ENCODE data around the gene CRPPA. TPM values are rescaled to one million over a fixed set of nuclear protein-coding genes. Genes with fewer than 3 reads are reported as not detected.
"Not testable (repeated sequence)": the region's sequence is repeated elsewhere in the genome, so short reads cannot be mapped to it uniquely, and the experiment has no call there.

CRPPA gene
- total RNA-seq, 1 donor from 2014 or later = 1.3 TPM

DNA sequence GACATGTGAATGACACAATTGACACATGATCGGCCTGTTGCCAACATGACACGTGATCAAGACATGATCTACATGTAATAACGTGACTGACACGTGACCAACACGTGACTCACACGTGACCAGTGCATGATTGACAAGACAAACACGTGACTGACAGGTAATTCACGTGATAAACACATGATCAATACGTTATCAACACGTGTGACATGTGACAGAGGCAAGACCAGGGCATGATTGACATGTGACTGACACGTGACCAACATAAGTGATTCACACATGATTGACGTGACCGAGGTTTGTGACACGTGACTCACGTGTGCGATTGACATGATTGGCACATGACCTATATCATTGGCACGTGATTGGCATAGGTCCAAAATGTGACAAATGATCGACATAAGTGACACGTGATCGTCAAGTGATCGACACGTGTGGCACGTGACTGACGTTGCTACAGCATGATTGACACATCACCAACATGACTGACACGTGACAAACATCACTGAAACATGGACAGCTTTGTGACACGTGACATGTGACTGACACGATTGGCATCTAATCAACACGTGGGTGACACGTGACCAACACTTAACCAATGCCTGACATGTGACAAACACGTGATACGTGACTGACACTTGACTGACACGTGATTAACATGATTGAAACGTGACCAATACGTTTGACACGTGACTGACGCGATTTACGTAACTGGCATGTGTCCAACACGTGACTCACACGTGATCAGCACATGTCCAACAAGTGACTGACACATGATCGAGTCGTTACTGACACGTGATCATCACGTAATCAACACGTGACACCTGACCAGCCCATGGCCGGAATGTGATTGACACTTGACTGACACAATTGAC lies 23.0 kb downstream of the CRPPA start:
- Mint-ChIP-seq H3K4me3 (no peak overlapping the region), H3K36me3 (ENCODE audit: low read depth) (peaks cover 7% of the 10 kb centered on the region), H3K27me3 (no peaks in the 10 kb centered on the region), H3K9me3 (peaks cover 31% of the 10 kb centered on the region), H3K27ac (no peak overlapping the region), H3K4me1 (no peaks in the 10 kb centered on the region)
- DNase-seq = no peak
- intact Hi-C loops (cut with micrococcal nuclease) = no loop called here

DNA sequence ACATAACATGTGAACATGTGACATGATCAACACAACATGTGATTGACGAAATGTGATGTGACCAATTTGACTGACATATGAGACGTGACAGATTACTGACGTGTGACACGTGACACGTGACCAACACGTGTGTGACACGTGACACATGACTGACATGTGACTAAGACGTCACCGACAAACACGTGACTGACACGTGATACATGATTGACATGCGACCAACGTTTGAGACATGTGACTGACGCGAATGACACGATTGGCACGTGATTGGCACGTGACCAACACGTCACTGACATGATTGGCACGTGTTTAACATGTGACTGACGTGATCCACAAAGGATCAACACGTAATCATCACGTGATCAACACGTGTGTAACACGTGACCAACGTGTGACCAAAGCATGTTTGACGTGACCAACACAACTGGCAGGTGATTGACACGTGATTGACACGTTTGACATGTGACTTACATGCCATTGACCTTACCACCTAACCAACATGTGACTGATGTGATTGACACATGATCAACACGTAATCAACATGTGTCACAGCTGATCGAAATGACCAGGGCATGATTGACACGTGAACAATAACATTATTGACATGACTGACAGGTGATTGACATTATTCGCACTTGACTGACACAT lies 23.7 kb downstream of the CRPPA start:
- no peaks in the 10 kb centered on the region for H3K4me1 Mint-ChIP-seq
- no peaks in the 10 kb centered on the region for H3K27me3 Mint-ChIP-seq
- no peak overlapping the region for H3K27ac Mint-ChIP-seq
- no peak overlapping the region for H3K4me3 Mint-ChIP-seq
- peaks cover 7% of the 10 kb centered on the region for H3K36me3 Mint-ChIP-seq (ENCODE audit: low read depth)
- no peak for DNase-seq
- intact Hi-C loops (cut with micrococcal nuclease) = no loop called here
- H3K9me3 Mint-ChIP-seq = peaks cover 34% of the 10 kb centered on the region

DNA sequence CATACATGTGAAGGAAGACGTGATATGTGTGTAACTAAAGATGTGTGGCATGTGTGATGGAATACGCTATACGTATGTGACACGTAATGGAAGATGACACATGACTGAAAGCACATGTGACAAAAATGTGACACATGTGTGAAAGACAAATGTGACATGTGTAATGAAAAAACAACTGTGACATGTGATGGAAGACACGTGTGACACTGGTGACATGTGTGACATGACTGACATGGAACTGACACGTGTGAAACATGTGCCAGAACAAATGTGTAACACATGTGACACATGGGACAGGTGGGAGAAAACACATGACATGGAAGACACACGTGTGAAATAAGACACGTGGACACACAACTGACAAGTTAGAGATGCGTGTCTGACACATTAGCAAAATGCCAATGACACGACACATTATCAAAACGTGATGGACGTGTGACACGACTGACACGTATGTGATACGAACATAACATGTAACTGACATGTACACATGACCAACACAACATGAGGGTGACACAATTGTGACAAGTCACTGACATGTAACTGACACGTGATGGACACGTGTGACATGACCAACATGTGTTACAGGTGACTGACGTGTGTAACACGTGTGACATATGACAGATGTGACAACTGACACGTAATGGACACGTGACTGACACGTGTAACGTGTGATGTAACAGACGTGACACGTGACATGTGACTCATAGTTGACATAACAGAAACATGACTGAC lies 24.4 kb downstream of the CRPPA start:
- H3K4me3 Mint-ChIP-seq = no peak overlapping the region
- H3K27me3 Mint-ChIP-seq = no peaks in the 10 kb centered on the region
- H3K4me1 Mint-ChIP-seq = no peaks in the 10 kb centered on the region
- H3K27ac Mint-ChIP-seq = no peak overlapping the region
- H3K36me3 Mint-ChIP-seq (ENCODE audit: low read depth) = peaks cover 7% of the 10 kb centered on the region
- H3K9me3 Mint-ChIP-seq = peaks cover 27% of the 10 kb centered on the region
- intact Hi-C loops (cut with micrococcal nuclease) = no loop called here
- DNase-seq = no peak

DNA sequence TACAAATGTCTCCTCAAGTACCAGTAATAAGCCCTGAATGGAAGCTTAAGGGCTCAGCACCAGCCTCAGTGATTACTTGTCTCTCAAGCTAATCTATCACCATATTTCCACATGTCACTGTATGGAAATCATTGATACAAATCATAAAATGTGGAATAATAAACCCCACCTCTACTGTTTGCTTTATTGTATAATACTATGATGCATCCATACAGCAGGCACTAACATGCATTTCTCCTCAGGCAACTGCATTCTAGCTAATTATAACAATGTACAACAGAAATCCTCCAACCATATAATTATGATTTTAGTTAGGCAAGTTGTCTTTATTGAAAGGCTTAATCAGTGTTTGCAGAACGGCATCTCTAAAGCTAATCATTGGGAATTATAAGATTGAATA lies 26.2 kb downstream of the CRPPA start:
- H3K27me3 Mint-ChIP-seq = no peaks in the 10 kb centered on the region
- no peak overlapping the region for H3K4me3 Mint-ChIP-seq
- no peak overlapping the region for H3K27ac Mint-ChIP-seq
- H3K36me3 Mint-ChIP-seq (ENCODE audit: low read depth) = peaks cover 7% of the 10 kb centered on the region
- H3K4me1 Mint-ChIP-seq = no peaks in the 10 kb centered on the region
- no peak for DNase-seq
- intact Hi-C loops (cut with micrococcal nuclease) = no loop called here
- H3K9me3 Mint-ChIP-seq = peaks cover 26% of the 10 kb centered on the region

DNA sequence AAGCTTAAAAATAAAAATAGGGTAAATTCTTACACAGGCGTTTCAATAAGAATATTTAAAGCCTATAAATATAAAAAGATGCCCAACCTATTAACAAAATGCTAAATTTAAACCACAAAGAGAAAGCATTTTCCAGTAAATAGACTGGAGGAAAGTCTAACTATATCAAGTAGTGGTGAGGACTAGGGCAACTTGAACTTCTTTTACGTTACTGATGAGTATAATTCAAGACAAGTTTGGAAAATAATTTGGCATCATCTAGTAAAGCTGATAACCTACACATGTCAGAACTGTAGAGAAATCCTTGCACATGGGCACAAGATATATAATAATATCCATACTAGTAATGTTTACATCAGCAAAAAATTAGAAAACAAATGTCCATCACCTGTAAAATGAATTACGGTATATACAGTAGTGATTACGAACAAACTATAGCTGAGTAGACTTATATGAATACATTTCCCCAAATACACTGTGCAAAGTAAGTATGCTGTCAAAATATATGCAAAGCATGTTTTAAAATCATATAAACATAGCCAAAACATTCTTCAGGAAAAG lies 27.4 kb downstream of the CRPPA start:
- DNase-seq = no peak
- no peak overlapping the region for H3K27ac Mint-ChIP-seq
- no peak overlapping the region for H3K4me3 Mint-ChIP-seq
- intact Hi-C loops (cut with micrococcal nuclease) = no loop called here
- peaks cover 5% of the 10 kb centered on the region for H3K36me3 Mint-ChIP-seq (ENCODE audit: low read depth)
- peaks cover 23% of the 10 kb centered on the region for H3K9me3 Mint-ChIP-seq
- no peaks in the 10 kb centered on the region for H3K27me3 Mint-ChIP-seq
- no peaks in the 10 kb centered on the region for H3K4me1 Mint-ChIP-seq

DNA sequence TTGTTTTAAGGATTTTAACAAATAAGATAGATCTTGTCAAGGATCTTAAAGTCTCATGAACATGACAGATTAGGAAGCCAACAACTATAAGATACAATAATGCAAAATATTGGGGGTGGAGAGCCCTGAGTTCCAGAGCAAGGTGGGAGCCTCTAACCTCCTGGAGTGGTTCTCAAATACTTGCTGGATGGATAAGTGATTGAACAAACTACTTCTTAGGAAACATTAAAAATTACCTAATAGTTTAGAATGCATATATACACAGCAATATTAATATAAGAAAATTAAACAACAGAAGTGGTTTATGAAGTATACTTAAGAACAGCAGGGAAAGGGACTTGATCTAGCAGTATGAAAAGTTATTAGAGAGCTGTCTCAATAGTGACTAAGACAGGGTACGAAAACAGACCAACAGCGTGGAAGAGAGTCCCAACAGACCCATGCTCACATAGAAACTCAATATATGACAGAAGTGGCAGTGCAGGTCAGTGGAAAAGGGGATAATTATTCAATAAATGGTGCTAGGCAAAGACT lies 28.3 kb downstream of the CRPPA start:
- Mint-ChIP-seq H3K4me1 (no peaks in the 10 kb centered on the region), H3K27ac (no peak overlapping the region), H3K36me3 (ENCODE audit: low read depth) (peaks cover 5% of the 10 kb centered on the region), H3K9me3 (peaks cover 23% of the 10 kb centered on the region), H3K4me3 (no peak overlapping the region), H3K27me3 (no peaks in the 10 kb centered on the region)
- DNase-seq = no peak
- intact Hi-C loops (cut with micrococcal nuclease) = no loop called here

DNA sequence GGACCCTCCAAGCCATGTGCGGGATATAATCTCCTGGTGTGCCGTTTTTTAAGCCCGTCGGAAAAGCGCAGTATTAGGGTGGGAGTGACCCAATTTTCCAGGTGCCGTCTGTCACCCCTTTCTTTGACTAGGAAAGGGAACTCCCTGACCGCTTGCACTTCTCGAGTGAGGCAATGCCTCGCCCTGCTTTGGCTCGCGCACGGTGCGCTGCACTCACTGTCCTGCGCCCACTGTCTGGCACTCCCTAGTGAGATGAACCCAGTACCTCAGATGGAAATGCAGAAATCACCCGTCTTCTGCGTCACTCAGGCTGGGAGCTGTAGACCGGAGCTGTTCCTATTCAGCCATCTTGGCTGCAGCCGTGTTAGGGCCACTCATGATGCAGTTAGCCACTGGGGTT lies 37.6 kb downstream of the CRPPA start:
- H3K27ac Mint-ChIP-seq; H3K27me3 Mint-ChIP-seq; intact Hi-C loops (cut with micrococcal nuclease); H3K36me3 Mint-ChIP-seq (ENCODE audit: low read depth); H3K4me3 Mint-ChIP-seq; H3K4me1 Mint-ChIP-seq; DNase-seq: not testable (repeated sequence)
- peaks cover 12% of the 10 kb centered on the region for H3K9me3 Mint-ChIP-seq

DNA sequence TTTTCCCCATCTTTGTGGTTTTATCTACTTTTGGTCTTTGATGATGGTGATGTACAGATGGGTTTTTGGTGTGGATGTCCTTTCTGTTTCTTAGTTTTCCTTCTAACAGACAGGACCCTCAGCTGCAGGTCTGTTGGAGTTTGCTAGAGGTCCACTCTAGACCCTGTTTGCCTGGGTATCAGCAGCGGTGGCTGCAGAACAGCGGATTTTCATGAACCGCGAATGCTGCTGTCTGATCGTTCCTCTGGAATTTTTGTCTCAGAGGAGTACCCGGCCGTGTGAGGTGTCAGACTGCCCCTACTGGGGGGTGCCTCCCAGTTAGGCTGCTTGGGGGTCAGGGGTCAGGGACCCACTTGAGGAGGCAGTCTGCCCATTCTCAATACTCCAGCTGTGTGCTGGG lies 38.2 kb downstream of the CRPPA start:
- DNase-seq; H3K4me3 Mint-ChIP-seq; H3K4me1 Mint-ChIP-seq; H3K27me3 Mint-ChIP-seq; H3K27ac Mint-ChIP-seq; H3K36me3 Mint-ChIP-seq (ENCODE audit: low read depth); intact Hi-C loops (cut with micrococcal nuclease): not testable (repeated sequence)
- peaks cover 12% of the 10 kb centered on the region for H3K9me3 Mint-ChIP-seq

Other genes starting within 250 kb of the CRPPA start
- gene SOSTDC1, start 44.2 kb upstream of the CRPPA start, total RNA-seq = not detected in 2 replicates
- gene LRRC72, start 105.3 kb upstream of the CRPPA start, total RNA-seq = not detected in 2 replicates
- gene ANKMY2, start 224.2 kb upstream of the CRPPA start, total RNA-seq = 8.0 and 8.7 TPM in 2 replicates
- 104 and 113 TPM in 2 replicates for gene BZW2, start 224.6 kb upstream of the CRPPA start, total RNA-seq

Data from activated CD4-positive, alpha-beta T cell treated with anti-CD3 and anti-CD28 coated beads, Interleukin-2, amount 10 ng/mL, durations not matched to agents 24 days and 14 days (primary cell).